Nephron progenitor cell (in vitro differentiated cells): ENCODE measurements around the gene PAFAH2.

ENCODE experiments used
- DNase-seq: peaks from one replicate; pipeline ENCODE4 v3.0.0; 2021
- H3K27ac Mint-ChIP-seq: 2 replicates; pipeline ENCODE4 v1.8.0; 2021; ENCODE audit warnings: mild to moderate bottlenecking, moderate library complexity, mixed read lengths
- H3K27me3 Mint-ChIP-seq: 2 replicates; pipeline ENCODE4 v1.8.0; 2021; ENCODE audit warnings: mild to moderate bottlenecking, low read depth, mixed read lengths; ENCODE audit not compliant: poor library complexity
- H3K36me3 Mint-ChIP-seq: 2 replicates; pipeline ENCODE4 v1.8.0; 2021; ENCODE audit warnings: low read depth, mixed read lengths
- H3K4me1 Mint-ChIP-seq: 2 replicates; pipeline ENCODE4 v1.8.0; 2021; ENCODE audit warnings: mixed read lengths
- H3K4me3 Mint-ChIP-seq: 2 replicates; pipeline ENCODE4 v1.8.0; 2021; ENCODE audit warnings: mild to moderate bottlenecking, moderate library complexity, mixed read lengths
- H3K9me3 Mint-ChIP-seq: 2 replicates; pipeline ENCODE4 v1.8.0; 2021; ENCODE audit warnings: mild to moderate bottlenecking, moderate library complexity, mixed read lengths
- CTCF ChIP-seq: fragments of 200-600 bp; sonication (generic); IDR thresholded peaks from 2 replicates; pipeline ENCODE4 v1.5.0; 2021; ENCODE audit warnings: antibody characterized with exemption

PAFAH2 gene

DNA sequence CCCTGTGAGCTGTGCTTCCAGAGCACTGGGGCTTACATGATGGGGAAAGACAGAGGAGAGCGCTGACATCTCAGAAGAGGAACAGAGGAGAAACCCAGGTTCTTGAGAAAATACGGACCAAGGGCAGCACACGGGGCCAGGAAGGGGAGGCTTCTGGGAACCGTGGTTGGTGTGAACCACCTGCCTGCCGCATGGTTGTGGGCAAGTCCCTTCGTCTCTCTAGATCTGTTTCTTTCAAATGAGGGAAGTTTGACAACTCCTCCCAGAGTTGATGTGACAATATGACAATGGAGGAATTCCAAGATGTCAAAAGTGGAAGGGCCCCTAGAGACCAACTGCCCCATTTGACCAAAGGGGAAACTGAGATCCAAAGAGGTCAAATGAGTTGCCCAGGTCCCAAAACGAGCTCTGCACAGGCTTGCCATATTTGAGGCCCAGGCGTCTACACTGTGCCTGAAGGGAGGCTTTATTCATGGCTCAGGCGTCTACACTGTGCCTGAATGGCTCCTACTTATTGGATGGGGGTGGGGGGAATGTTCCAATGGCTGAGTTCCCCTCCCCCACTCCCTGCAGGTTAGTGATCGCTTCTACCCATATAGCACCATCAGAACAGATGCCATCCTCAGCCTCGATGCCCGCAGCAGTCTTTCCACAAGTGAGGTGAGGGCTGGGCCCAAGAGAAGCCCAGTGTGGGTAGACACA lies 34.9 kb upstream of the PAFAH2 start:
- DNase-seq: no peak
- no peak overlapping the region for H3K27ac Mint-ChIP-seq
- no peaks in the 10 kb centered on the region for H3K9me3 Mint-ChIP-seq
- H3K27me3 Mint-ChIP-seq: peaks cover 5% of the 10 kb centered on the region
- no peaks in the 10 kb centered on the region for H3K36me3 Mint-ChIP-seq
- no peak overlapping the region for H3K4me3 Mint-ChIP-seq
- no peak for TF ChIP-seq CTCF
- peaks cover 36% of the 10 kb centered on the region for H3K4me1 Mint-ChIP-seq

- Mint-ChIP-seq H3K4me3 (no peak overlapping the region), H3K4me1 (peaks cover 46% of the 10 kb centered on the region), H3K27me3 (no peaks in the 10 kb centered on the region), H3K9me3 (no peaks in the 10 kb centered on the region), H3K36me3 (no peaks in the 10 kb centered on the region), H3K27ac (no peak overlapping the region)
- DNase-seq: no peak
- TF ChIP-seq CTCF: no peak
Observed at GRCh38 chr1:26031611-26032220, 33.9 kb upstream of the PAFAH2 start.

- H3K27me3 Mint-ChIP-seq: no peaks in the 10 kb centered on the region
- H3K27ac Mint-ChIP-seq: peak overlapping the region; percentile 10
- no peaks in the 10 kb centered on the region for H3K9me3 Mint-ChIP-seq
- no peak for TF ChIP-seq CTCF
- peaks cover 41% of the 10 kb centered on the region for H3K4me1 Mint-ChIP-seq
- no peak overlapping the region for H3K4me3 Mint-ChIP-seq
- H3K36me3 Mint-ChIP-seq: no peaks in the 10 kb centered on the region
- no peak for DNase-seq
Observed at GRCh38 chr1:26031196-26031595, 33.3 kb upstream of the PAFAH2 start.

GRCh38 chr1:26029864-26030481 lies 32.1 kb upstream of the PAFAH2 start:
- no peaks in the 10 kb centered on the region for H3K36me3 Mint-ChIP-seq
- no peak for TF ChIP-seq CTCF
- no peaks in the 10 kb centered on the region for H3K27me3 Mint-ChIP-seq
- peaks cover 36% of the 10 kb centered on the region for H3K4me1 Mint-ChIP-seq
- H3K27ac Mint-ChIP-seq: no peak overlapping the region
- DNase-seq: no peak
- no peaks in the 10 kb centered on the region for H3K9me3 Mint-ChIP-seq
- H3K4me3 Mint-ChIP-seq: no peak overlapping the region

DNA sequence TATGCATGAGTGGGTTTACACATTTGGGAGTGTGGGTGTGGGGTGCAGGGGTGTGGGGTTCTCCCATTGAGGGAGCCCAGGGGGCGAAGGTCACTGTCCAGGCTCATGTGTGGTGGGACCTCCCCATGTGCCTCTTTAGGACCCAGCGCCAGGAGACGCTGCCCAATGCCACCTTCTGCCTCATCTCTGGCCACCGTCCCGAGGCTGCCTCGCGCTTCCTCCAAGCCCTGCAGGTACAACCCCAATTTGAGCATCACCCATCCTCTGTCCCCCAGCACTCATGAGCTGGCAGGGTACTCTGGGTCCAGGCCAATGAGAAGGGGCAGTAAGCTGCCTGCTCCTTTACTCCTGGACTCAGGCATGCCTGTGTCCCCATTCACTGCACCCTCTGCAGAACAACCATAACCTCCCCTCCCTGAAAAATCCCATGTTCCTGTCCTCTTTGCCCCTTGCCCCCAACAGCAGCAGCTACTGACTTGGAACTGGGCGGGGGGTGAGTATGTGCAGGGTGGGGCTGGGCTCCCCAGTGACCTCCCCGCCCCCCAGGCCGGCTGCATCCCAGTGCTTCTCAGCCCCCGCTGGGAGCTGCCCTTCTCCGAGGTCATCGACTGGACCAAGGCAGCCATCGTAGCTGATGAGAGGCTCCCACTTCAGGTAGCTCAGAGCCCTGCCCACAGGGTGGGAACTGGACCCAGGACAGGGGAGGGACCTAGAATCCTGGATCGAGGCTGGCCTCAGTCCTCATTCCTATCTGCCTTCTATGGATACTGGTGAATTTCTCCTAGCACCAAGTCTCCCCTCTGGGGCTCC lies 31.4 kb upstream of the PAFAH2 start:
- Mint-ChIP-seq H3K36me3 (no peaks in the 10 kb centered on the region), H3K4me3 (no peak overlapping the region), H3K4me1 (peaks cover 34% of the 10 kb centered on the region), H3K27me3 (no peaks in the 10 kb centered on the region), H3K27ac (no peak overlapping the region), H3K9me3 (no peaks in the 10 kb centered on the region)
- no peak for DNase-seq
- TF ChIP-seq CTCF: no peak
